ENCODE results near the gene GSTT4. TPM values are rescaled to one million over a fixed set of nuclear protein-coding genes. Genes with fewer than 3 reads are reported as not detected.
A peak's percentile ranks its signal among the peaks of the same experiment; 100 is the strongest.
"Not testable (repeated sequence)": the region's sequence is repeated elsewhere in the genome, so short reads cannot be mapped to it uniquely, and the experiment has no call there.

GSTT4 gene
- total RNA-seq, 2 donors from 2014 or later, result not detected

DNA sequence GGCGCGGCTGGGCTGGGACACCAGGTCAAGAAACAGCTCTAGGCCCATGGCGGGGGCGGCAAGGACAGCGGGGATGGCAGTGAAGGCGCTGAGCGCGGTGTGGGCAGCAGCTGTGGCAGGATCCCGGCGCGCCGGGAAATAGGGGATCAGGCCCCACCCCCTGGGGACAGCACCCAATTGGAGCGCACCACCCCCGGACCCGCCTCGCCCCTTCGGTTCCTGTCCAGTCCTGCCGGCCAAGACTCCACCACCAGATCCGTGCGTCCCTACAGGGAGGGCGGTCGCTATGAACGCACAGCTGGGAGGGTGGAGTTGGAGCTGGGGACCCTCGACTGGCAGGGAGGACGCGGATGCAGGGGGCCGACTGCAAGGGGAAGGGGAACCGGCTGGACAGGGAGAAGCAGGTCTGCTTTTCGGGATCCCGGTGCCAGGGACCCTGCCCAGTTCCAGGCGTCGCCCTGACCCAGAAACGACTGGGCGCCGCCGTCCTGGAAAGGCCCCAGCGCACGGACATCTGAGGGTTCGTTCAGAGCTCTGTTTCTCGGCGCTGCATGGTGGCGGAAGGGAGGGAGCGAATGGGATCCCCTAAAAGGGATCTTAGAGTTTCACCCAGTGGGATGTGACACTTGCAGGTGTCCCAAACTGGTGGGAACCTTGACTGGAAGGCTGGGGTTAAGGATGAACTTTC lies 44.0 kb downstream of the GSTT4 start, which contains the start of gene GSTT2B:
Gene GSTT2B (minus strand): TSS at position 112 of the 688 bp plus-strand sequence. CDS start 64 bp downstream, at position 48.
- ATAC-seq, result peak; percentile 70
- DNase-seq; intact Hi-C loops (cut with DNase I, micrococcal nuclease): not testable (repeated sequence)

DNA sequence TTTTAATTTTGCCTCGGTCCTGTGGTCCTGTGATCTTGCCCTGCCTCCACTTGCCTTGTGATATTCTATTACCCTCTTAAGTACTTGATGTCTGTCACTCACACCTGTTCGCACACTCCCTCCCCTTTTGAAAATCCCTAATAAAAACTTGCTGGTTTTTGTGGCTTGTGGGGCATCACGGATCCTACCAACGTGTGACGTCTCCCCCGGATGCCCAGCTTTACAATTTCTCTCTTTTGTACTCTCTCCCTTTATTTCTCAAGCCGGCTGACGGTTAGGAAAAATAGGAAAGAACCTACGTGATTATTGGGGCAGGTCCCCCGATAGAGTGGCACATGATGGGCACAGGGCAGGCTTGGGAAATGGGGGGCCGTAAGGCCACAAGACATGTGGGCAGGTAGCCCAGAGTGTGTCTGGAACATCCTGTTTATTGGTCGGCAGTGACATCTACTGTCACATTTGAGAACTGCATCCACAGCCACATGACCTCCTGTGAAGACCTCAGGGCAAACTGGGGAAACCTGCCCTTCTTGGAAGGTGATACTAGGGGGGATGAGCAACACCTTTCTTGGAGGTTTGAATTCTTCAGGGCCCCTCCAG lies 48.9 kb downstream of the GSTT4 start:
- ATAC-seq, result peak; percentile 81
- intact Hi-C loops (cut with DNase I, micrococcal nuclease), result not testable (repeated sequence)
- peak; percentile 50 to 81 for DNase-seq

DNA sequence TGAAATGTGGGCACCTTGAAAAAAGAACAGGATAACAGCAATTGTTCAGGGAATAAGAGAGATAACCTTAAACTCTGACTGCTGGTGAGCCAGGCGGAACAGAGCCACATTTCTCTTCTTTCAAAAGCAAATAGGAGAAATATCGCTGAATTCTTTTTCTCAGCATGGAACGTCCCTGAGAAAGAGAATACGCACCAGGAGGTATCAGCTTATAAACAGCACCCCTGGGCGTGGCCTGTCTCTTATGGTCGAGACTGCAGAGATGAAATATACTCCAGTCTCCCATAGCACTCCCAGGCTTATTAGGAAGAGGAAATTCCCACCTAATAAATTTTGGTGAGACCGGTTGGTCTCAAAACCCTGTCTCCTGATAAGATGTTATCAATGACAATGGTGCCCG lies 49.4 kb downstream of the GSTT4 start:
- ATAC-seq; DNase-seq; intact Hi-C loops (cut with DNase I, micrococcal nuclease): not testable (repeated sequence)

DNA sequence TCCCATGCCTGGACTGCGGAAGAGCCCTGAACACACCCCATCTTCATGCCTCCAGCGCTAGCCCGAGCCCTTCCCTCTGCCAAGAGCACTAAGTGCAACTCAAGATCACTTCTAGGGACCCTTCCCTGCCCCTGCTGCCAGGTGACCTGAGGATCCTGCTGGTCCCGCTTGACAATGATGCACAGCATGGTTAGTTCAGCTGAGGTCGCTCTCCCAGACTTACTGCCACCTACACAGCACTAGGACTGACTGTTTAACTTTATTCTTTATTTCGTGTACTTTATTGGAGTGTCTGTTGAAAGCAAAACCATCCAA lies 50.3 kb downstream of the GSTT4 start:
- intact Hi-C loops (cut with DNase I, micrococcal nuclease), result not testable (repeated sequence)

DNA sequence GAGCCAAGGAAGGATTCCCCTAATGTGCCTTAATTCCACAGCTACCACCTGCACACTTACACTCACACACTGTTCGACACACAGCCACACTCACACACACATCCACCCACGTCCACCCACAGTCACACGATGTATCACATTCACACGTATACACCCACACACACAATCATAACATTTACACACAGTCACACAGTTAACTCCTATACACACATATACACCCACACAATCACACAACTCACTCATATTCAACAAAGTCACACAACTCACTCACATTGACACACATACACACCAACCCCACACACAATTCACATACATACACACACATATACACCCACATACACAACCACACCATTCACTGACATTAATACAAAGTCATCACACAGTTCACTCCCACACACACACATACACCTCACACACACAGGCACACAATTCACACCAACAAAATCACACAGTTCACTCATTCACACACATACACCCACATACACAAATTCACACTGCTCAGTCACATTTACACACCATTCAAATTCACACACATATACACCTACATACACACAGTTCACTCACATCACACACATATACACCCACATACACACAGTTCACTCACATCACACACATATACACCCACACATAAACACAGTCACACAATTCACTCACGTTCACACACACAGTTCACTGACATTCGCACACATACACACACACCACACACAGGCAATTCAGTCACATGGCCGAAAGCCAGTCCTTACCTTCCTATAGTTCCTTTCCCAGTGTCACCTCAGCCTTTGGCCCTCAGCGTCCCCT lies 50.9 kb downstream of the GSTT4 start:
- ATAC-seq; intact Hi-C loops (cut with DNase I, micrococcal nuclease); DNase-seq: not testable (repeated sequence)

More for the DNA sequence above, 50.3 kb downstream of the GSTT4 start:
- not testable (repeated sequence) for ATAC-seq, DNase-seq

DNA sequence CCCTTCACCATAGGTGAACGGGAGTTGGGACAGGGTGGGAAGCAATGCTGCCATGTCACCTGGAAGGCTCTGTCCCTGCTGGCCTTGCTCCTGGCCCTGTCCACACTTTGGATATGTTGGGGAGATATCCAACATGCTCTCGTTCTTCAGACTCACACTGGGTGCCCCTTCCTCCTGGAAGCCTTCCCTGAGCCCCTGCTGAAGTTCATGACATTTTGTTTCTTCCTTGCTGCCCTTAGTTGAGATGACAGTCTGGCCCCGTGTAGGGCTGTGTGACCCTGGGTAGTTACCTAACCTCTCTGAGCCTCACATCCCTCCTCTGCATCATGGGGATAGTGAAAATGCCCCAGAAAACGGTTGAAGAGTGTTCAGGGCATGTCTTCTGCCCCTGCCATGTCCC lies 51.8 kb downstream of the GSTT4 start:
- ATAC-seq; DNase-seq; intact Hi-C loops (cut with DNase I, micrococcal nuclease): not testable (repeated sequence)

DNA sequence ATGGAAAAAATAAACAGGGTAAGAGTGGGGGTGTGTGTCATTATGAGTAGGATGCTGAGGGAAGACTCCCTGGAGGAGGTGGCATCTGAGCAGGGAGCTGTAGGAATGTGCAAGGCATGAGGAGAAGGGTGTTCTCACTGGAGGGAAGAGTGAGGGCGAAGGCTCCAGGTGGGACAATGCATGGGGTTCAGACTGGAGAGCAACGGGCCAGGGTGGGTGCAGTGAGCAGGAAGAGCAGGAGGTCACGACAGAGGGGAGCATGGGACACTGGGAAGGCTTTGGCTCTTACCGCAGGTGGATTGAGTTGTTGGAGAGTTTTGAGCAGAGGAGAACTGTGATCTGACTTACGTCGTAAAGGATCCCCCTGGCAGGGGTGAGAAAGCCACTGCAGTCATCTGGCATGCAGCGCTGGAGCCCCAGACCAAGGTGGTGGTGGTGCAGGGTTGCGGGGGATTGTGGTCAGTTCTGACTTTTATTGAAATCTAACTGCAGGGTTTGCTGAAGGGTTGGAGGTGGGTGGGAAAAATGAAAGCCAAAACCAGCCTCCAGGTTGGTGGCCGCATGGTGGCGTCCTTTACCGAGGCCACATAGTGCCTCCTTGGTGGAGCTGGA lies 52.4 kb downstream of the GSTT4 start:
- intact Hi-C loops (cut with DNase I, micrococcal nuclease); ATAC-seq; DNase-seq: not testable (repeated sequence)

DNA sequence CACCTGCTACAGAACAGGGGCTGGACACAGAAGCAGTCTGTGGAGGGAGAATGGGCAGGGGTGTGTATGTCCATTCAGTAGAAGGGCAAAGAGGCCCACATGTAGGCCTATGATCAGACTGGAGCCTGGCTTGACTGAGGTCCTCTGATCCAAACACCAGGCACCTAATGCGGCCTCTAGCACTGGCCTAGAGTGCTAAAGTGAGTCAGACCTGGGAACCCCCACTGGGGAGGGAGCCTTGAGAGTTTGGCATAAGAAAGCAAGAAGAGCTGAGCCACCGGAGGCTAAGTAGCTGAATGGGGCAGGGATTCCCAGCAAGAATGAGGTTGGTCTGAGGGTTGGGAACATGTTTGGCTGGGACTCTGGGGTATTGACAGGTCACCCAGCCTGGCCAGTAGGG lies 53.9 kb downstream of the GSTT4 start:
- intact Hi-C loops (cut with DNase I, micrococcal nuclease); ATAC-seq; DNase-seq: not testable (repeated sequence)

DNA sequence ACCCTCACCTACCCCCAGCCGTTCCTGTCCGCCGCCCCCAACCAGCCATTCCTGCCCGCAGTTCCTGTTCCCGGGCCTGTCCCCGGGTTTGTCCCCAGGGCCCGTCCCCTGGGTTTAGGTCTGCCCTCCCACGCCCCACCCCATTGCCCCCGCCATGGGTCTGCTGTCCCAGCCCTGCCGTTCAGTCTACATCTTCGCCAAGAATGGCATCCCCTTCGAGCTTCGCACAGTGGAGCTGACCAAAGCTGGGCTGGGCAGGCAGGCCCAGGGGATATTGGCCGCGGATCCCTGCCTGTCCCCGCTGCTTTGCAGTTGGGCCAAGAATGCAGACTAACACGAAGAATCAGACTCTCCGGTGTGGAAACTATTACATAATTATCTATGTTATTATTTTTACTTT lies 55.5 kb downstream of the GSTT4 start:
- ATAC-seq; DNase-seq; intact Hi-C loops (cut with DNase I, micrococcal nuclease): not testable (repeated sequence)

Other genes starting within 250 kb of the GSTT4 start
- not detected for gene C22orf15, start 242.5 kb downstream of the GSTT4 start, total RNA-seq
- 100 to 1,000 TPM; 413 to 538 TPM for gene CHCHD10, start 237.5 kb downstream of the GSTT4 start, total RNA-seq
- 1 to 10 TPM; 1.6 to 4.6 TPM for gene MMP11, start 232.6 kb downstream of the GSTT4 start, total RNA-seq
- gene SMARCB1, start 218.5 kb downstream of the GSTT4 start, total RNA-seq, result 10 to 100 TPM; 65.9 to 79.3 TPM
- 10 to 100 TPM in 1 of 2 donors, 1 to 10 TPM in 1; 7.7 to 26.6 TPM for gene DERL3, start 166.4 kb downstream of the GSTT4 start, total RNA-seq
- gene SLC2A11, start 147.6 kb downstream of the GSTT4 start, total RNA-seq, result 10 to 100 TPM in 1 of 2 donors, 1 to 10 TPM in 1; 9.8 to 13.7 TPM
- gene MIF, start 111.1 kb downstream of the GSTT4 start, total RNA-seq, result 100 to 1,000 TPM; 215 to 286 TPM
- under 1 TPM in 1 of 2 donors, not detected in 1; 0.73 TPM for gene GSTT2B, start 44.3 kb downstream of the GSTT4 start, total RNA-seq
- gene DDTL, start 38.6 kb downstream of the GSTT4 start, total RNA-seq, result 1 to 10 TPM in 1 of 2 donors, not detected in 1; 4.5 TPM
- gene DDT, start 31.0 kb downstream of the GSTT4 start, total RNA-seq, result 100 to 1,000 TPM; 189 to 247 TPM
- gene GSTT2, start 25.3 kb downstream of the GSTT4 start, total RNA-seq, result under 1 TPM in 1 of 2 donors, not detected in 1; 0.89 TPM
- 10 to 100 TPM; 63.0 to 81.6 TPM for gene CABIN1, start 5.9 kb upstream of the GSTT4 start, total RNA-seq
- gene SUSD2, start 176.0 kb upstream of the GSTT4 start, total RNA-seq, result 1 to 10 TPM; 1.9 to 2.7 TPM
- 1 to 10 TPM; 3.7 to 6.7 TPM for gene GGT5, start 239.6 kb upstream of the GSTT4 start, total RNA-seq

All from left colon (tissue), 2 donors.